NCI-H1436 (cell line): Measurements from ENCODE around the gene SLC38A8.

Source experiments
- DNase-seq: peaks from one replicate; lab custom pipeline; 2025; lab: John Stamatoyannopoulos, UW

SLC38A8 gene

DNA sequence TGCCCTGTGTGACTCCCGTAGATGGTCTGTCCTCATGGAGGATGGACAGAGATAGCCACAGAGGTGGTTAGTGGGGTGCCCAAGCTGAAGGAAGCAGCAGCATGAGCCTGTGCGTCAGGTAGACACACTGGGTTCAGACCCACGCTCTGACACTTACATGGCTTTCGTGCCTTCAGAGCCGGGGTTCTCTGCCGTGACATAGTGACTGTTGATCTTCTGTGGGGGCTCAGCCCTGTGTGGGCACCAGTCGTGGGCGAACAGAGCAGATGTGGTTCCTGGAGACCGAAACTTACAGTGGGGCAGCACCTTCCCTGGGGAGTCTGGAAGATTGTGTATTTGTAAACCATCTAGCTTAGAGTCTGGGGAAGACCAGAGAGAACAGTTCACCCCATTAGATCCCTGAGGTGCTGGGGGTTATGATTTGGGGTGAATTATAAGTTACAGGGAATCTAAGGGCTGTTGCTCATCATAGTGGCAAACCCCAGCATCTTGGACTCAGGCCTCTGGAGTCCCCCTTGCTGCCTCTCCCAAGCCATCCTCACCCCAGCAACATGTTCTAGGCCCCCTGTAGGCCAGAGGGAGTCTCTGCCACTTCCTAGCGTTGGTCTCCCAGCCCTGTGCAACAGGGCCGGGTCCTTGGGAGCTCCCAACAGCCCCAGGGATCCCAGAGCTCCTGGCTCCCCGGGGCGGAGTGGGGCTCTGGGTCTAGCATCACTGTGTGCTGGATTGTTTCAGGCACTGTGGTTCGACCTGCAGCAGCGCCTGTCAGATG is 45.9 kb downstream of the SLC38A8 start:
- no peak for DNase-seq

DNA sequence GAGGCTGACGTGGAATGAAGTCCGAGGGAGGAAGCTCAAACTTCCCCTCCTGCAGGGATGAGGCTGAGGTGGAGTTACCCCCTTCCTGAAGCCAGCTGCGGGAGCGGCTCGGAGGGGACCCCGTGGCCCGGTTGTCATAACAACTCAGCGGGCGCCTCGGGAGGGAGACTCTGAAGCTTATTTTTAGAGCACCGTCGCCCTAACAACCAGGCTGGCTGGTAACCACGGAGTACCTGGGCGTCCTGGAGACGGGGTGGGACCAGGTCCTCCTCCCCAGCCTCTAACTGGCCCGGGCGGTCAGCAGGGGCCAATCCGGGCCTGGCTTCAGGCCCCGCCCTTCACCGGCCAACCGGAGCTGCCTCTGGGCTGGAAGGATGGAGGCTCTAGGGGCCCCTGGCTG is 46.8 kb downstream of the SLC38A8 start:
- DNase-seq = peak; percentile 81

DNA sequence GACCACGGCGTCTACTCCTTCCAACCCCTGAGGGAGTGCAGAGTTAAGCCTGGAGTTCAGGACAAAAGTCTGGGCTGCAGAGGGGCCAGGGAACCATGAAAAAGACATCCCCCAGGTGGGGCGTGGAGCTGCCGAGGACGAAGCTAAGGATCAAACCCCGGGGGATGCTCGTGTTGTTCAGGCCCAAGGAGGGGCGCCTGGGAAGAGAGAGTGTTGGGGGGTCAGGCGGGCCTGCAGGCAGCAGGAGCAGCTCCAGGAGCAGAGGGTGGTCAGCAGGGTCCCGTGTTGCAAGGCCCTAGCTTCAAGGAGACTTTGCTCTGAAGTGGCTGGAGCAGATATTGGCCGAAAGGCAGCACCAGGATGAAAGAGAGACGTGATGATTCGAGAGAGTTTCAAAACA is 47.9 kb downstream of the SLC38A8 start:
- no peak for DNase-seq

- DNase-seq = no peak
Observed at GRCh38 chr16:83994087-83994486, 48.5 kb downstream of the SLC38A8 start.

GRCh38 chr16:83992624-83993023 is 50.0 kb downstream of the SLC38A8 start:
- DNase-seq = no peak

DNA sequence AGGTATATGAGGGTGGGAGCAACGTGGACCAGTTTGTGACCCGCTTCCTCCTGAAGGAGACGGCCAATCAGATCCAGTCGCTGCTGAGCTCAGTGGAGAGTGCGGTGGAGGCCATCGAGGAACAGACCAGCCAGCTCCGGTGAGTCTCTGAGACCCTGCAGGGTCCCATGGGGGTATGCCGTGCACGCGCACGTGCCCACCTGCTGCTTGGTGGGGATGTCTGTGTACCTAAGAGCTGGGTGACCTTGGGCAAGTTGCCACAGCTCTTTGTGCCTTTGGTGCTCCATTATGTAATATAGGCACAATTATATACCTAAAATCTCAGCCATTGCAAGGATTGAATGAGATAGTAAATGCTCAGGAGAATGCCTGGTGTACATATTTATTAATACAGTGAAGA is 52.1 kb downstream of the SLC38A8 start:
- peak; percentile 29 for DNase-seq

- DNase-seq = peak; percentile 43
Observed at GRCh38 chr16:83989300-83989699, 53.3 kb downstream of the SLC38A8 start.

- no peak for DNase-seq
Observed at GRCh38 chr16:83983491-83983890, 59.1 kb downstream of the SLC38A8 start.

DNA sequence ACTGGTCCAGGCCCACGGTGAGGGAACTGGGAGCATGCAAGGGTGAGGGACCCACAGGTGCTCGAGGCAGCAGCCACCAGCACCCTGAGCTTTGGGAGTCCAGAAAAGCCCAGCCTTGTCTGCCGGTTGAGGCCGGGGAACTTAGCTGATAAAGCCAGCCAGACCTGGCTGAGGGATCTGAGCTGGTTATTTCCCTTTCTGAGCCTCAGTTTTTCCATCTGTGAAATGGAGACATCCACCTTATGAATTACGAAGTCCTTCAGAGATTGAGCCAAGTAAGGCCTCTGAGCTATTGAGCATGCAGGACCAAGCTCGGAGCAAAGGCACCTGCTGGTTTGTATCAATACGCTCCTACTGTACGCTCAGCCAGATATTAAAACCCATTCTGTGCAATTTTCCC is 60.8 kb downstream of the SLC38A8 start:
- no peak for DNase-seq

DNA sequence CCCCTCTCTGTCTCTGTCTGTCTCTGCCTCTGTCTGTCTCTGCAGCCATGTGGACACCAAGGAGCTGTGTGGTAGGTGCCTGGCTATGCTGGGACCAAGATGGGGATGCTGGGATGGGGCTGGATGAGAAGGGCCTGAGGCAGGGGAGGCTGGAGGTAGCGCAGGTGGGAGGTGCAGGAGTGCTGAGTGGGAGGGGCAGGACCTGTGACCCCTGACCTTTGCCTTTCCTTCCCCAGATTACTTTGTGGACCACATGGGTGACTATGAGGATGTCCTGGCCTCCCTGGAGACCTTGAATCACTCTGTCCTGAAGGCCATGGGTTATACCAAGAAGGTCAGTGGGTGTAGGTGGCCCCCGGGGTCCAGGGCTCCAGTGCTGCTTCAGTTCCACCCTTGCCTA is 61.8 kb downstream of the SLC38A8 start:
- DNase-seq = no peak

DNA sequence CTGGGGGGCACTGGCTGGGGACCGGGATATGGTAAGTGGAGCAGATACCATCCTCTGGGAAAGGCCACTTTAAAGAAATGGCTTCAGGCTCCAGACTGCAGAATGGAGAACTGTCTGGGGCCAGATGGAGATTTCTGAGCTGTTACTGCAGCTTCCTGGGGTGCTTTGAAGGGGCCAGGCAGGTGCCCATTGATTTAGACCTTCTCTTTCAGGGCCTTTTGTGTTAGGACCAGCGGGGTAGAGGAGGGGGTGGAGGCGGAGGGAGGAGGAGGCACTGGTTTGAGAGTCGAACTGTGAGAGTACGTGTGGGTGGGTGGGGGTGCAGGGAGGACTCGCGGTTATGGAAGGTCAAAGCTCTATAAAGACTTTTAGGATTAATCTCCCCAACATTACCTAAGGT is 63.2 kb downstream of the SLC38A8 start:
- DNase-seq = no peak

DNA sequence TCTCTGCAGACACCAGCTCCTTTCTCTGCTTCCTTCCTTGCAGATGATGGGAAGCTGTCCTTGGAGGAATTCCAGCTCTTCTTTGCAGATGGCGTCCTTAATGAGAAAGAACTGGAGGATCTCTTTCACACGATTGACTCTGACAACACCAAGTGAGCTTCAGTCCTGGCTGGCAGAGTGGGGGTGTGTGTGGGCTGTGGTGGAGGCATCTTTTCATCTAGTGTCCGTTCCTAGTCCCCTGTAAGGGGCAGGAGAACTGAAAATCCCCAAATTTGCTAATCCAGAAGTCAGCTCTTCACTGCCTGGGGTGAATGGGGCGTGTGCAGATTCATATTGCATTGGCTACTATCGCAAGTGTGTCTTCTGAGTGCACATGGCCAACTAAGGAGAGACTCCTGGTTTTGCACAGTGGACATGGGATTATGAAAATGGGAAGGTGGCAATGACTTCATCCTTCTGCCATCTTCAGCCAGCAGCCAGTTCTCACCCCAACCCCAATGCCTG is 64.1 kb downstream of the SLC38A8 start:
- DNase-seq = no peak

GRCh38 chr16:83977056-83977815 is 65.4 kb downstream of the SLC38A8 start:
- no peak for DNase-seq

DNA sequence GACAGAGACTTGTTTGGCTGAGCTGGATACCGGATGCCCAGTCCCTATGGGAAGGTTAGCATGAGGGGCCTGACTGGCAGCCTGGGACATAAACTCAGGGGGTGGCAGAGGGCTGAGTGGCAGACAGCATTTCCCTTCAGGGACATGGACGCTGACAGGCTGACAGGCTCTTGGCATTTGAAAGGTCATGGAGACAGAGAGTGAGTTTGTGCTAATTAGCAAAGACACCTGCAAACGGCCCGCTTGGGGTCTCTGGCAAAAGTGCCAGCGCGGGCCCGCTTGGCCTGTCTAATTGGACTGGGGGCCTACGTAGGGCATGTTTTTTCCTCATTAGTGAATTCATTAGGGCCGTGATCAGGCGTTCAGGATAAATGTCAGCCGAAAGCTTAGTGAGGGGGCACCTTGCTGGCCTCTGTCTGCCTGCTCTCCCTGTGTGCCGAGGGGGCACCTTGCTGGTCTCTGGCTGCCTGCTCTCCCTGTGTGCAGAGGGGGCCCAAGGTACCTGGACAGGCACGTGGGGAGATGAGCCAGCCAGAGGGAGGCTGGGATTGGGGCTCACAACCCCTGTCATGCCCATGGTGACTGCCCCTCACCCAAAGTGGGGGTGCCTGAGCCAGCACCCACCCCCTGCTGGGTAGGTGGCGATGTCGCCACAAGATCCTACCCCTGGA is 66.9 kb downstream of the SLC38A8 start:
- no peak for DNase-seq

GRCh38 chr16:83974475-83974874 is 68.1 kb downstream of the SLC38A8 start:
- DNase-seq = no peak

- no peak for DNase-seq
Observed at GRCh38 chr16:83973581-83974385, 68.8 kb downstream of the SLC38A8 start.

DNA sequence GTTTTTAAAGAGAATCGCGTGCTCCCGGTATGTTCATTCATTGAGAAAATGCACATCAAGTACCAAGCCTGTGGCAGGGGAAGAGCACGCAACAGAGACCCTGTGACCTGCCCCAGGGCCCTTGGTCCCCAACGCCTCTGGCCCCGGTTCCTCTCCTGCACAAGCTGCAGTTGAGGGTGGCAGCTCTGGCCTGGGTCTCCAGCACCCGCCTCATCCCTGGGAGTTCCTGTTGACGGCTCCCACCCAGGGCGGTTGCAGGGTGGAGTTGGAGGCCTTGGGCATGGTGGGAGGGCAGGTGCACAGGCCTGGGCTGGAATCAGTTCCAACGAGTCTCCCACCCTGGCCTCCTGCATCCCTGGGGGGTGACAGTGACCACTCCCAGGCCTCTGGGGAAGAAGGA is 69.5 kb downstream of the SLC38A8 start:
- no peak for DNase-seq

GRCh38 chr16:83972256-83973008 is 70.2 kb downstream of the SLC38A8 start:
- no peak for DNase-seq

- no peak for DNase-seq
Observed at GRCh38 chr16:83971165-83972130, 71.1 kb downstream of the SLC38A8 start.

GRCh38 chr16:83970430-83970815 is 72.2 kb downstream of the SLC38A8 start:
- DNase-seq = no peak
